H1 (cell line): ENCODE data around the gene SLC37A3. TPM values are rescaled to one million over a fixed set of nuclear protein-coding genes. Genes with fewer than 3 reads are reported as not detected.

ENCODE experiments used
- CHD1 ChIP-seq: IDR thresholded peaks from 2 replicates; pipeline ENCODE4 v1.6.1; 2012; ENCODE audit warnings: low read depth, low read length, improper control_type of control experiment
- CTBP2 ChIP-seq: IDR thresholded peaks from 2 replicates; pipeline ENCODE4 v1.7.0; 2011; ENCODE audit warnings: borderline replicate concordance, mild to moderate bottlenecking, moderate library complexity, mixed read lengths, low read length; ENCODE audit not compliant: insufficient read depth, insufficient read length
- CTCF ChIP-seq, 3 experiments: IDR thresholded peaks; 1 replicate in 2 of 3; 2 replicates in 1 of 3; pipeline versions ENCODE4 v1.5.1 to v1.6.1; 2011; ENCODE audit warnings: low read length in 3 of 3, mild to moderate bottlenecking in 3 of 3, inconsistent platforms in 2 of 3, low read depth in 1 of 3, moderate library complexity in 1 of 3; ENCODE audit not compliant: insufficient read depth in 1 of 3; ENCODE audit errors: control extremely low read depth in 1 of 3
- NANOG ChIP-seq: IDR thresholded peaks from 2 replicates; pipeline ENCODE4 v1.6.1; 2011; ENCODE audit warnings: low read length, low read depth, mild to moderate bottlenecking, inconsistent platforms; ENCODE audit not compliant: insufficient read depth, poor library complexity, severe bottlenecking
- POU5F1 ChIP-seq: IDR thresholded peaks from 2 replicates; pipeline ENCODE4 v1.6.1; 2011; ENCODE audit warnings: low read depth, mild to moderate bottlenecking, low read length, moderate library complexity
- SIRT6 ChIP-seq: IDR thresholded peaks from one replicate; pipeline ENCODE4 v1.7.1; 2012; ENCODE audit warnings: low read length, inconsistent platforms
- TCF12 ChIP-seq: IDR thresholded peaks from 2 replicates; pipeline ENCODE4 v1.6.1; 2011; ENCODE audit warnings: low read depth, mild to moderate bottlenecking, low read length
- polyA plus RNA-seq, 7 experiments: library from polyadenylated mRNA; depleted of rRNA in 3 of 7; stranded (reverse) in 5 of 7; unstranded in 2 of 7; fragments of >200 nt in 5 of 7; fragments of 200-250 nt in 2 of 7; gene quantifications; 1 replicate in 5 of 7; 2 replicates in 1 of 7; 4 replicates in 1 of 7; pipeline versions ENCODE4 v1.2.1 to v1.2.3, GENCODE V29; 2011 to 2013; ENCODE audit warnings: missing spikeins in 2 of 7, mixed read lengths in 2 of 7
- total RNA-seq: library from RNA; stranded (reverse); fragmentation: NEBNext Ultra II Directional; extraction: Animal tissue kit (Norgen Biotek cat#: 25700); gene quantifications from 2 replicates; pipeline ENCODE4 v1.2.1, GENCODE V29; 2021

SLC37A3 gene
- total and polyA plus RNA-seq, 2 of the 8 experiments (the other 6 are each of a cell fraction or from before 2014, with no cell fraction given) = 58.2 to 71.0 TPM

- TF ChIP-seq CTCF (IDR thresholded peaks at IDR 0.05; ENCODE audit: control extremely low read depth in 1 of 3, insufficient read depth in 1 of 3, low read depth in 1 of 3, low read length in 3 of 3) (no peak), CTBP2 (no peak), CHD1 (no peak), TCF12 (no peak), NANOG (no peak), POU5F1 (no peak), SIRT6 (no peak)
- TF ChIP-seq, all 59 proteins: peak for 0
Observed at GRCh38 chr7:140441519-140441918, 43.2 kb upstream of the SLC37A3 start (continued).
